UCSD-AML1 (cell line): ENCODE results near the gene ADAM12.
"Not testable (repeated sequence)": the region's sequence is repeated elsewhere in the genome, so short reads cannot be mapped to it uniquely, and the experiment has no call there.

Source experiments
- DNase-seq: peaks from one replicate; lab custom pipeline; 2025; ENCODE audit not compliant: unreplicated experiment; lab: John Stamatoyannopoulos, UW

Gene ADAM12

DNA sequence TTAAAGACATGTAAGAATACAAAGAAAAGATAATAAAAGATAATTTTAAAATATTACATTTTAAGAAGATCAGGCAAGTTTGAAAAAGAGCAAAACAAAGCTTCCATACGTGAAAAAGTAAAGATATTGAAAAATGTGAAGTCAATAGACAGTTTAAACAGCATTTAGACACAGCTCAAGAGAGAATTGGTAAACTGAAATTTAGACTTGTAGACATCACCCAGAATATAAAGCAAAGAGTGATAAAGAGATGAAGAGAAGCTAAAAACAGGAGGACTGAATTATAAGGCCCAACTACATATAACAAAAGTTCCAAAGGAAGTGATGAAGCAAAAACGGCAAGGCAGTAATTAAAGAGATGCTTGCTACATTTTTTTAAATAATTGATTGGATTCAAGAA, 13.8 kb downstream of the ADAM12 start:
- DNase-seq, result no peak

- no peak for DNase-seq
Measured at GRCh38 chr10:126373972-126374371, 14.3 kb downstream of the ADAM12 start.

- DNase-seq, result no peak
Measured at GRCh38 chr10:126373147-126373546, 15.1 kb downstream of the ADAM12 start.

DNA sequence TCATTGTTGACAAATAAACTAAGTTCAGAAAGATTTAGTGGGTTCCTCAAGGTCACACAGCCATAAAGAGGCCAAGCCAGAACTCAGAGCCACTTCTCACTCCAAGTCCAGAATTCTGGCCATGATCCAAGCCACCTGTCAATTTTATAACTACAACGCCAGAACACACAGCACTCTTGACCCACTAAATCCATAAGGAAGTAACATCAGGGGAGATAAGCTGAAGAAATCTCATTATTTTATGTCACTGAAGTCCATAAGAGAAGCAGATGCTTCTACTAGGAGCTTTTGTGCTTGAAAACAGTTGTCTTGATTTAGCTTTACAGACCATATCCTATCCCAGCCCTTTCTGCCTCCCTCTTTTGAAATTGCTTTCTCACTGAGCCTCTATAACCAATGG, 15.9 kb downstream of the ADAM12 start:
- DNase-seq, result no peak

DNA sequence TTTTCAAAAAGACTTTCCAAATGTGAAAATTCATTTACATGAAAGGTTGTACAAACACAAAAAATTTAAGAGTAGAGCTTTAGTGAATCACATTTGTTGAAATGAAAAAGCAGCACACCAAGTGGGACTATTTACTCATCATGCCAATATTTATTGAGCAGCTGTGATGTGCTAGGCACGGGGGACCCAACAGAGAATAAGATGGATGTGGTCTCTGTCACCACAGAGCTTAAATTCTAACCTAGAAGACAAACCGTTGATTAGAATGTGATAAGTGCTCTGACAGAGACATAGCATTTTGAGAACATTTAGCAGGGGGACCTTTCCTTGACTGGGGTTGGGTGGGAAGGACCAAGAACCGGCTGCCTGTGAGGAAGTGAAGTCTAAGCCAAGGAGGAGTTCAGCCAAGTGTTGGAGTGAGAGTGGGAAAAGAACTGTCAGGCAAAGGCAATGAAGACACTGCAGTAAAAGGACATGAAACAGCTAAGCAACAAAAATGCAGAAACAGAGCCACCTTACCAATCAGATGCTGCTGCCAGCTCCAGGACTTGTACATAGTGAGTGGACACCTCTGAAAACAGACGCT, 19.1 kb downstream of the ADAM12 start:
- no peak for DNase-seq

DNA sequence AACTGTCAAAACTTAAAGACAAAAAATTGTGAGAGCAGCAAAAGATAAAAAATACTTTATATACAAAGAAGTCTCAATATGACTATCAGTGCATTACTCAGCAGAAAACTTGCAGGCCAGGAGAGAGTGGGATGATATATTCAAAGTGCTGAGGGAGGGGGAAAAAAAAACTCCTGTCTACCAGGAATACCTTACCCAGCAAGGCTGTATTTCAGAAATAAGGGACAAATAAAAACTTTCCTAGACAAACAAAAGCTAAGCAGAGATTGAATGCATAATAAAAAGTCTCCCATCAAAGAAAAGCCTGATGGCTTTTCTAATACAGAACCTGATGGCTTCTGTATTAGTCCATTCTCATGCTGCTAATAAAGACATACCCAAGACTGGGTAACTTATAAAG, 31.1 kb downstream of the ADAM12 start:
- DNase-seq, result no peak

GRCh38 chr10:126353666-126354065, 34.6 kb downstream of the ADAM12 start:
- DNase-seq, result no peak

GRCh38 chr10:126352453-126352852, 35.8 kb downstream of the ADAM12 start:
- no peak for DNase-seq

- DNase-seq, result no peak
Measured at GRCh38 chr10:126351021-126351420, 37.3 kb downstream of the ADAM12 start.

- DNase-seq, result no peak
Measured at GRCh38 chr10:126350216-126350992, 37.9 kb downstream of the ADAM12 start.

GRCh38 chr10:126349676-126350075, 38.6 kb downstream of the ADAM12 start:
- no peak for DNase-seq

- no peak for DNase-seq
Measured at GRCh38 chr10:126349101-126349500, 39.2 kb downstream of the ADAM12 start.

DNA sequence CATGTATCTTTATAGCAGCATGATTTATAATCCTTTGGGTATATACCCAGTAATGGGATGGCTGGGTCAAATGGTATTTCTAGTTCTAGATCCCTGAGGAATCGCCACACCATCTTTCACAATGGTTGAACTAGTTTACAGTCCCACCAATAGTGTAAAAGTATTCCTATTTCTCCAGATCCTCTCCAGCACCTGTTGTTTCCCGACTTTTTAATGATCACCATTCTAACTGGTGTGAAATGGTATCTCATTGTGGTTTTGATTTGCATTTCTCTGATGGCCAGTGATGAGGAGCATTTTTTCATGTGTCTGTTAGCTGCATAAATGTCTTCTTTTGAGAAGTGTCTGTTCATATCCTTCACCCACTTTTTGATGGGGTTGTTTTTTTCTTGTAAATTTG, 44.8 kb downstream of the ADAM12 start:
- DNase-seq, result not testable (repeated sequence)

- DNase-seq, result no peak
Measured at GRCh38 chr10:126342680-126343079, 45.6 kb downstream of the ADAM12 start.

GRCh38 chr10:126341491-126341890, 46.8 kb downstream of the ADAM12 start:
- no peak for DNase-seq

DNA sequence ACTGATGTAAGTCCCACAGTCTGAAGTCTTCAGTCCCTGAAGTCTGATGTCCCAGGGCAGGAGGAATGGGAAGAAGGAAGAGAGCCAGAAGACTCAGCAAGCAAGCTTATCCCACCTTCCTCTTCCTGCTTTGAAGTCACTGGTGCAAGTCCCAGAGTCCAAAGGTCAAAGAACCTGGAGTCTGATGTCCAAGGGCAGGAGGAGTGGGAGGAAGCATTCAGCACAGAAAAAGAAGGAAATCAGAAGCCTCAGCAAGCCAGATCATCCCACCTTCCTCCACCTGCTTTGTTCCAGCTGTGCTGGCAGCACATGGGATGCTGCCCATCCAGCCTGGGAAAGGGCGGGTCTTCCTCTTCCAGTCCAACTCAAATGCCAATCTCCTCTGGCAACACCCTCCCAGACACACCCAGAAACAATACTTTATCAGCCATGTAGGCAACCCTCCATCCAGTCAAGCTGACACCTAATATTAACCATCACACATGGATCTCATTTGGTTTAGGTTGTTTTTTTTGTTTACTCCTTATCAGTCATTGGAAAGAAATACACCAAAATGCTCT, 50.9 kb downstream of the ADAM12 start:
- DNase-seq, result no peak

GRCh38 chr10:126336801-126337200, 51.5 kb downstream of the ADAM12 start:
- no peak for DNase-seq

GRCh38 chr10:126334272-126334671, 54.0 kb downstream of the ADAM12 start:
- no peak for DNase-seq

- no peak for DNase-seq
Measured at GRCh38 chr10:126332576-126332975, 55.7 kb downstream of the ADAM12 start.

GRCh38 chr10:126331101-126331500, 57.2 kb downstream of the ADAM12 start:
- DNase-seq, result no peak

DNA sequence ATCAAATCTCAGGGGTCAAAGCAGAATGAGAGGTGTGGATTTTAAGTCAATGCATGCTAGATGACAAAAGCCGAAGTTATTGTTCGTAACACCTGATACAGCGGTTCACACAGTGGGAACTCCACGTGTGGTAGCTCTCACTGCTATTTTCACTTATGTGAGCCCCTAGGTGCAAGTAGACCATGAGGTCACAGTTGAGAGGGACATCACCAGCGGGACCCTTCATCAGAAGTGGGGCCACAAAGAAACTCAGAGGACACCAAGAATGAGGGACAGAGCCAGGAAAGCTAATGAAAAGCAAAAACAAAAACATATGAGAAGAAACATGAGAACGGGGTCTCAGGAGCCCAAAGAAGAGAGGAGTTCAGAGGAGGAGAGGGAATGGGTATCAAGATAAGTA, 63.5 kb downstream of the ADAM12 start:
- no peak for DNase-seq

DNA sequence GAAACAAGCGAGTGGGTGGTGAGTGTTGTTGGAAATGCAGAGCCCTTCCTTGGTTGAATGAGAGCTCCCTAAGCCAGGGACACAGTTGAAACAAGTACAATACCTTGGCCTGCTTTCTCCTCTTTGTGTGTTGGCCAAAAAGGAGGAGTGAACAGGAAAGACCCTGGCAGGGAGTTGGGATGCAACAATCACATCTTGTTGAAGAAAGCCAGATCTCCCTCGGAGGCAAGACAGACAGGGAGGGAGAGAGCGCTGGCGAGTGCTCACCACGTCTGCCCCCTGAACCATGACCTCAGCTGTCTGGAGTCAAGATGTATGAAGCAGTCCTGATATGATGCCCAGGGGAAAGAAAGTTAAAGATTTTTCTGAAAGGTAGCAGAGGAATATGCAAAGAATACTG, 66.8 kb downstream of the ADAM12 start:
- DNase-seq, result no peak

- DNase-seq, result no peak
Measured at GRCh38 chr10:126317751-126318150, 70.5 kb downstream of the ADAM12 start.
